ENCODE results near the gene HRCT1.
"Not testable (repeated sequence)": the region's sequence is repeated elsewhere in the genome, so short reads cannot be mapped to it uniquely, and the experiment has no call there.

HRCT1 gene

GRCh38 chr9:35904338-35904737 lies 1.7 kb upstream of the HRCT1 start:
- H2AFZ ChIP-seq (ENCODE audit: low read depth, low read length): no peak overlapping the region
- peaks cover 23% of the 10 kb centered on the region for H3K4me1 ChIP-seq (ENCODE audit: insufficient read depth, low read length)
- no peaks in the 10 kb centered on the region for H3K36me3 ChIP-seq (ENCODE audit: insufficient read depth, low read length)
- H3K4me3 ChIP-seq (ENCODE audit: low read length): no peak overlapping the region
- no peaks in the 10 kb centered on the region for H3K9me3 ChIP-seq (ENCODE audit: low read length)
- H3K27me3 ChIP-seq (ENCODE audit: insufficient read depth, low read length): no peaks in the 10 kb centered on the region

DNA sequence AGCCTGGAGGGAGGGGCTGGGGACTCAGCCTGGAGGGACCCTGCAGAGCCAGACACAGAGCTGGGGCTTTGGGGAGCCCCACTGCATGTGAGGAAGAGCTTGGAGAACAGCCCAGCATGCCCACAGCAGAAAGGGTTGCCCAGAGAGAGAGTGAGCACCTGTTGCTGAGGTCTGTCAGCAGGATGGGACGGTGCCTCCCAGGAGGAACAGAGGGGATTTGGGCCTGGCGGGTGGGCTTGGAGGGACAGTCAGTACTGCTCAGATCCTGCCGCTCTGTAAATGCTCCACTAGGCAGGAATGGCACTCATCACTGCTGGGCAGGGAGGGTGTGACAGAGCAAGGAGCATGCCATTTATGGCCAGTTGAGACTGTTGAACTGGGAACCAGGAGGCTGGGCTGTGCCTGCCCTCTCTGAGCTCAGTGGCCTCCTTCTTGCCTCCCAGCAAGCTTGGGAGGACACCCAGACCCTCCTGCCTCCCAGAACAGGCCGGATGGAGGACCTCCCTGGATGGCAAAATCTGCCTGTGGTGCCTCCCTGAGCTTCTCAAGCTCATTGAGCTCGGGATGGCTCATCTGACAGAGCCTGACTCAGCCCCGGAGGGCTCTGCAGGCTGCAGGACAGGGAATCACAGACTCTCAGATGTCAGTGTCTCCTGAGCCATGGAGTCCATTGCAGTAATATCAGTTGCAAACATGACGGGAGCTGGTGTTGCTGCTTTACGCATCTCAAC lies 786 bp upstream of the HRCT1 start:
- Histone ChIP-seq H3K4me3 (ENCODE audit: low read length) (no peak overlapping the region), H2AFZ (ENCODE audit: low read depth, low read length) (no peak overlapping the region), H3K4me1 (ENCODE audit: insufficient read depth, low read length) (peaks cover 23% of the 10 kb centered on the region), H3K9me3 (ENCODE audit: low read length) (no peaks in the 10 kb centered on the region), H3K36me3 (ENCODE audit: insufficient read depth, low read length) (no peaks in the 10 kb centered on the region), H3K27me3 (ENCODE audit: insufficient read depth, low read length) (no peaks in the 10 kb centered on the region)

- H3K36me3 ChIP-seq (ENCODE audit: insufficient read depth, low read length): no peaks in the 10 kb centered on the region
- no peak overlapping the region for H3K4me3 ChIP-seq (ENCODE audit: low read length)
- no peak overlapping the region for H2AFZ ChIP-seq (ENCODE audit: low read depth, low read length)
- no peaks in the 10 kb centered on the region for H3K9me3 ChIP-seq (ENCODE audit: low read length)
- peaks cover 23% of the 10 kb centered on the region for H3K4me1 ChIP-seq (ENCODE audit: insufficient read depth, low read length)
- no peaks in the 10 kb centered on the region for H3K27me3 ChIP-seq (ENCODE audit: insufficient read depth, low read length)
These were observed 1.1 kb downstream of the HRCT1 start for GRCh38 chr9:35906923-35907699.

DNA sequence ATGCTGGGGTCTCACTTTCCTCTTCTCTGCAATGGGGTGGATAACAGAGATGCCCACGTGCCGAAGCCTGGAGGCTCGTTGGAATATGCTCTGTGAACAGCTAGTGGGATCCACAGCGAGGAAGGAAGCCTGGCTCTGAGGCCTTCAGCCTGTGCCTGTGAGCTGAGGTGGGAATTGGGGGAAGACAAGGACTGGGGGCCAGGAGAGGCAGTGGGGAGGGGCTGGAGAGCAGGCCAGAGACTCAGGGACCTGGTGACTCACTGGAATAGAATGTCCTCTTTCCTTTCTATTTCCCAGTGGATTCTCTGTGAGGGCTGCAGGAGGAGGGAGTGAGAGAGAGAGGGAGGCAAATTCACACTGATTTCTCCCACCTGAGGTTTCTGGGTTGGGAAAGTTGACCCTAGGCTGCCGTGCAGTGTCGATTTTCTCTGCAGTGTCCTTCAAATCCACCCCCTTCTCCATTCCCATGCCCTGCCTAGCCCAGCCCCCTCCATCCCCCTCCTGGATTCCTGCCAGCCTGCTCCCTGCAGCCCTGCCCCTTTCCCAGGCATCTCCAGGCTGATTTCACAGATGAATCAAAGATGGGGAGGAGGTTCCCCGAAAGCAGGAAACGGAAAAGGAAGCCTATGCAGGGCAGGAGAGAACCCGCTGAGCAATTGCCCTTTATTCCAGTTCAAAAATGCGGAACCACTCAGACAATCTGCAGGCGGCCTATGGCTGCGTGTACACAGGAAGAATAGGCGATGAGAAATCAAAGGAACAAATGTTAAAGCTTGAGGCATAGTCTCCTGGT lies 1.9 kb downstream of the HRCT1 start:
- Histone ChIP-seq H3K36me3 (ENCODE audit: insufficient read depth, low read length) (no peaks in the 10 kb centered on the region), H2AFZ (ENCODE audit: low read depth, low read length) (peak overlapping the region; percentile 44), H3K27me3 (ENCODE audit: insufficient read depth, low read length) (no peaks in the 10 kb centered on the region), H3K9me3 (ENCODE audit: low read length) (no peaks in the 10 kb centered on the region), H3K4me3 (ENCODE audit: low read length) (no peak overlapping the region), H3K4me1 (ENCODE audit: insufficient read depth, low read length) (peaks cover 23% of the 10 kb centered on the region)

- no peaks in the 10 kb centered on the region for H3K9me3 ChIP-seq (ENCODE audit: low read length)
- no peak overlapping the region for H3K4me3 ChIP-seq (ENCODE audit: low read length)
- H3K4me1 ChIP-seq (ENCODE audit: insufficient read depth, low read length): peaks cover 23% of the 10 kb centered on the region
- H3K36me3 ChIP-seq (ENCODE audit: insufficient read depth, low read length): no peaks in the 10 kb centered on the region
- H2AFZ ChIP-seq (ENCODE audit: low read depth, low read length): peak overlapping the region; percentile 44
- H3K27me3 ChIP-seq (ENCODE audit: insufficient read depth, low read length): no peaks in the 10 kb centered on the region
These were observed 2.6 kb downstream of the HRCT1 start for GRCh38 chr9:35908504-35909125.

- H3K27me3 ChIP-seq (ENCODE audit: insufficient read depth, low read length): no peaks in the 10 kb centered on the region
- no peak within 1 kb of the TSS for H3K4me3 ChIP-seq (ENCODE audit: low read length)
- no peaks in the 10 kb centered on the region for H3K9me3 ChIP-seq (ENCODE audit: low read length)
- no peaks in the 10 kb centered on the region for H3K36me3 ChIP-seq (ENCODE audit: insufficient read depth, low read length)
- H2AFZ ChIP-seq (ENCODE audit: low read depth, low read length): peak within 1 kb of the TSS; percentile 44
- peaks cover 23% of the 10 kb centered on the region for H3K4me1 ChIP-seq (ENCODE audit: insufficient read depth, low read length)
These were observed 3.3 kb downstream of the HRCT1 start, which contains the start of gene SPAAR for GRCh38 chr9:35909274-35909673. Gene SPAAR (plus strand): TSS chr9:35909490. CDS start chr9:35910464, 974 bp downstream.

DNA sequence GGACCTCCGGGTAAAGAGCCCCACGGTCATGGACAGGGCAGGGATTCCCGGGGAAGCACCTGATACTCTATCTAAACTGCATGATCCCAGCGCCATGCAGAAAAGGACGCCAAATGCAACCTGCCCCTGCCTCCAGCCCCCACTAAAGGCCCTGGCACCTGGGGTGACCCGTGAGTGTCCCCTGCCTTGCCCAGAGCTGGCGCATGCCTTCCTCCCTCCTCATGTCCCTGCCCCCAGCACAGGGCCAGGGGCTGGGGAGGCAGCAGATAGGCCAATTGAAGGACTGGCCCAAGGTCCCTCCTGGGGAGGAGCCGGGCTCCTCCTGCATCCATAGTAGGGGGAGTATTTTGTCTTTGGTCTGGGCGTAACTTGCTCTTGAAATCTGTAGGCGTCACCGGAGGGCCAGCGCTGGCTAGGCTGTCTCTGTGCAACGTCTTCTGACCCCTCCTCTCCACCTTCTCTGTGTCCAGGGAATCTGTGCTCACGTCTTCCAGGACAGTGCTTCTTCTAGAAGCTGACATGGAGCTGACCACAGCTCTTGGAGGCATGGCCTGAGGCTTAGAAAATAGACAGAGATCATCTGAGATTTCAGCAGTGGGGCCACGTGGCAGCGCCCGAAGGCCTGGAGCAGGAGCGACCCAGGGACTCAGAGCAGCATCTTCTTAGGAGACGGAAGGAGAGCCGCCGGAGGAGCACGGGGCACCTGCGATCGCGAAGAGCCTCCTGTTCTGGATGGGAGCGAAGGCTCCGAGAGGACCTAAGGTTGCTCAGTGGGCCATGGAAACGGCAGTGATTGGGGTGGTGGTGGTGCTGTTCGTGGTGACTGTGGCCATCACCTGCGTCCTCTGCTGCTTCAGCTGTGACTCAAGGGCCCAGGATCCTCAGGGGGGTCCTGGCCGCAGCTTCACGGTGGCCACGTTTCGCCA lies 3.9 kb downstream of the HRCT1 start:
- Histone ChIP-seq H3K36me3 (ENCODE audit: insufficient read depth, low read length) (no peaks in the 10 kb centered on the region), H2AFZ (ENCODE audit: low read depth, low read length) (no peak overlapping the region), H3K4me1 (ENCODE audit: insufficient read depth, low read length) (peaks cover 23% of the 10 kb centered on the region), H3K4me3 (ENCODE audit: low read length) (no peak overlapping the region), H3K27me3 (ENCODE audit: insufficient read depth, low read length) (no peaks in the 10 kb centered on the region), H3K9me3 (ENCODE audit: low read length) (no peaks in the 10 kb centered on the region)

GRCh38 chr9:35910613-35911359 lies 4.8 kb downstream of the HRCT1 start:
- H2AFZ ChIP-seq (ENCODE audit: low read depth, low read length): no peak overlapping the region
- H3K9me3 ChIP-seq (ENCODE audit: low read length): no peaks in the 10 kb centered on the region
- peaks cover 23% of the 10 kb centered on the region for H3K4me1 ChIP-seq (ENCODE audit: insufficient read depth, low read length)
- H3K27me3 ChIP-seq (ENCODE audit: insufficient read depth, low read length): no peaks in the 10 kb centered on the region
- H3K4me3 ChIP-seq (ENCODE audit: low read length): no peak overlapping the region
- H3K36me3 ChIP-seq (ENCODE audit: insufficient read depth, low read length): no peaks in the 10 kb centered on the region

DNA sequence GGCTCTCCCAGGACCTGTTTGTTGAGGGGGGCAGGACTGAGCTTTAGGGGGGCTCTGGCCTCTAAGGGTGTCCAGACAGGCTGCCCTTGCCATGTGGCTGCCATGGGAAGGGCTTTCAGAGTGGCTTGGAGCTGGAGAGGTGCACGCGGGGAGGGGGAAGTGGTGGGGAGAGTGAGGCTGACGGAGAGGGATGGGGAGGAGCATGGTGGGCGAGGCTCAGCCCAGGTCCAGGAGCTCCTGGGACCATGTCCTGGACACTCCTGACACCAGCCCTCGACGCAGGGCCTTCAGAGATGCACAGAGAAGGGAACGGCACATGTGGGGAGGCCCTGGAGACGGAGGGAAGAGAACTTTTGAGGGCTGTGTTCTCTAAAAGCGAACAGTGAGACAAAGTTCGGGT lies 5.7 kb downstream of the HRCT1 start:
- Histone ChIP-seq H2AFZ (ENCODE audit: low read depth, low read length) (no peak overlapping the region), H3K4me1 (ENCODE audit: insufficient read depth, low read length) (peaks cover 21% of the 10 kb centered on the region), H3K27me3 (ENCODE audit: insufficient read depth, low read length) (no peaks in the 10 kb centered on the region), H3K36me3 (ENCODE audit: insufficient read depth, low read length) (no peaks in the 10 kb centered on the region), H3K9me3 (ENCODE audit: low read length) (no peaks in the 10 kb centered on the region), H3K4me3 (ENCODE audit: low read length) (no peak overlapping the region)

DNA sequence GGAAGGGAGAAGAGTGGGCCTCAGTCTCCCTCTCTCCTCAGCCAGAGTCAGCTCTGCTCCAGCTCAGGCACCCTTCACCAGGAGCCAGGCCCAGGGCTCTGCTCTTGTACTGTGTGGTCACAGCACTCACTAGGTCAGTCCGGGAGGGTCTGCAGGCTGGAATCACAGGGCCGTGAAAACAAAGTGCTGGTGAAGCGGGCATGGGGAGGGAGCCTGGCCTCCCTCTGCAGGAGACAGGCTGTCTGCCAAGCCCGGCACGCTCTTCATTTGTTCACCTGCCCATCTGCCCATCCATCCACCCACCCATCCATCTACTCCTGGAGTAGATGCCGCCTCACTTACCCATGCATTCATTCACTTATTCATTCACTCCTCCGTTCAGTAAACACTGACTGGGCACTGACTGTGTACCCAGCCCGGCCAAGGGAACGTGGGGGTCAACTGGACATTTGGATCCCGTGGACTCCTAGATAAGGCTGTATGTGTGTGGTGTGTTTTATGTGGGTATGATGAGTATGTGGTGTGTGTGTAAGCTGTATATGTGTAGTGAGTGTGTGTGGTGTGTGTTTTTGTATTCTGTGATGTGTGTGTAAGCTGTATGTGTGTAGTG lies 6.9 kb downstream of the HRCT1 start:
- H3K9me3 ChIP-seq (ENCODE audit: low read length): no peaks in the 10 kb centered on the region
- no peak overlapping the region for H3K4me3 ChIP-seq (ENCODE audit: low read length)
- H3K27me3 ChIP-seq (ENCODE audit: insufficient read depth, low read length): no peaks in the 10 kb centered on the region
- no peak overlapping the region for H2AFZ ChIP-seq (ENCODE audit: low read depth, low read length)
- H3K4me1 ChIP-seq (ENCODE audit: insufficient read depth, low read length): peaks cover 10% of the 10 kb centered on the region
- H3K36me3 ChIP-seq (ENCODE audit: insufficient read depth, low read length): no peaks in the 10 kb centered on the region

DNA sequence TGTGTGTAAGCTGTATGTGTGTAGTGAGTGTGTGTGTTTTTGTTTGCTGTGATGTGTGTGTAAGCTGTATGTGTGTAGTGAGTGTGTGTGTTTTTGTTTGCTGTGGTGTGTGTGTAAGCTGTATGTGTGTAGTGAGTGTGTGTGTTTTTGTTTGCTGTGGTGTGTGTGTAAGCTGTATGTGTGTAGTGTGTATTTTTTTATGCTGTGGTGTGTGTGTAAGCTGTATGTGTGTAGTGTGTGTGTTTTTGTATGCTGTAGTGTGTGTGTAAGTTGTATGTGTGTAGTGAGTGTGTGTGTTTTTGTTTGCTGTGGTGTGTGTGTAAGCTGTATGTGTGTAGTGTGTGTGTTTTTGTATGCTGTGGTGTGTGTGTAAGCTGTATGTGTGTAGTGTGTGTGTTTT lies 7.4 kb downstream of the HRCT1 start:
- H3K4me3 ChIP-seq (ENCODE audit: low read length); H3K36me3 ChIP-seq (ENCODE audit: insufficient read depth, low read length); H3K4me1 ChIP-seq (ENCODE audit: insufficient read depth, low read length); H3K27me3 ChIP-seq (ENCODE audit: insufficient read depth, low read length); H2AFZ ChIP-seq (ENCODE audit: low read depth, low read length); H3K9me3 ChIP-seq (ENCODE audit: low read length): not testable (repeated sequence)

Data from neuron (in vitro differentiated cells).